HG02588 (cell line): ENCODE data around the gene C2CD5.
A peak's percentile ranks its signal among the peaks of the same experiment; 100 is the strongest.
"Not testable (repeated sequence)": the region's sequence is repeated elsewhere in the genome, so short reads cannot be mapped to it uniquely, and the experiment has no call there.

Experiments
- ATAC-seq: cut with Tn5 transposase; IDR thresholded peaks from one replicate; pipeline ENCODE4 v1.9.1; 2021; ENCODE audit warnings: mild to moderate bottlenecking, moderate library complexity; ENCODE audit not compliant: unreplicated experiment

The C2CD5 gene, protein sequence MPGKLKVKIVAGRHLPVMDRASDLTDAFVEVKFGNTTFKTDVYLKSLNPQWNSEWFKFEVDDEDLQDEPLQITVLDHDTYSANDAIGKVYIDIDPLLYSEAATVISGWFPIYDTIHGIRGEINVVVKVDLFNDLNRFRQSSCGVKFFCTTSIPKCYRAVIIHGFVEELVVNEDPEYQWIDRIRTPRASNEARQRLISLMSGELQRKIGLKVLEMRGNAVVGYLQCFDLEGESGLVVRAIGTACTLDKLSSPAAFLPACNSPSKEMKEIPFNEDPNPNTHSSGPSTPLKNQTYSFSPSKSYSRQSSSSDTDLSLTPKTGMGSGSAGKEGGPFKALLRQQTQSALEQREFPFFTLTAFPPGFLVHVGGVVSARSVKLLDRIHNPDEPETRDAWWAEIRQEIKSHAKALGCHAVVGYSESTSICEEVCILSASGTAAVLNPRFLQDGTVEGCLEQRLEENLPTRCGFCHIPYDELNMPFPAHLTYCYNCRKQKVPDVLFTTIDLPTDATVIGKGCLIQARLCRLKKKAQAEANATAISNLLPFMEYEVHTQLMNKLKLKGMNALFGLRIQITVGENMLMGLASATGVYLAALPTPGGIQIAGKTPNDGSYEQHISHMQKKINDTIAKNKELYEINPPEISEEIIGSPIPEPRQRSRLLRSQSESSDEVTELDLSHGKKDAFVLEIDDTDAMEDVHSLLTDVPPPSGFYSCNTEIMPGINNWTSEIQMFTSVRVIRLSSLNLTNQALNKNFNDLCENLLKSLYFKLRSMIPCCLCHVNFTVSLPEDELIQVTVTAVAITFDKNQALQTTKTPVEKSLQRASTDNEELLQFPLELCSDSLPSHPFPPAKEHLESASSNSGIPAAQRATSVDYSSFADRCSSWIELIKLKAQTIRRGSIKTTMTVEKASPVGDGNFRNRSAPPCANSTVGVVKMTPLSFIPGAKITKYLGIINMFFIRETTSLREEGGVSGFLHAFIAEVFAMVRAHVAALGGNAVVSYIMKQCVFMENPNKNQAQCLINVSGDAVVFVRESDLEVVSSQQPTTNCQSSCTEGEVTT

DNA sequence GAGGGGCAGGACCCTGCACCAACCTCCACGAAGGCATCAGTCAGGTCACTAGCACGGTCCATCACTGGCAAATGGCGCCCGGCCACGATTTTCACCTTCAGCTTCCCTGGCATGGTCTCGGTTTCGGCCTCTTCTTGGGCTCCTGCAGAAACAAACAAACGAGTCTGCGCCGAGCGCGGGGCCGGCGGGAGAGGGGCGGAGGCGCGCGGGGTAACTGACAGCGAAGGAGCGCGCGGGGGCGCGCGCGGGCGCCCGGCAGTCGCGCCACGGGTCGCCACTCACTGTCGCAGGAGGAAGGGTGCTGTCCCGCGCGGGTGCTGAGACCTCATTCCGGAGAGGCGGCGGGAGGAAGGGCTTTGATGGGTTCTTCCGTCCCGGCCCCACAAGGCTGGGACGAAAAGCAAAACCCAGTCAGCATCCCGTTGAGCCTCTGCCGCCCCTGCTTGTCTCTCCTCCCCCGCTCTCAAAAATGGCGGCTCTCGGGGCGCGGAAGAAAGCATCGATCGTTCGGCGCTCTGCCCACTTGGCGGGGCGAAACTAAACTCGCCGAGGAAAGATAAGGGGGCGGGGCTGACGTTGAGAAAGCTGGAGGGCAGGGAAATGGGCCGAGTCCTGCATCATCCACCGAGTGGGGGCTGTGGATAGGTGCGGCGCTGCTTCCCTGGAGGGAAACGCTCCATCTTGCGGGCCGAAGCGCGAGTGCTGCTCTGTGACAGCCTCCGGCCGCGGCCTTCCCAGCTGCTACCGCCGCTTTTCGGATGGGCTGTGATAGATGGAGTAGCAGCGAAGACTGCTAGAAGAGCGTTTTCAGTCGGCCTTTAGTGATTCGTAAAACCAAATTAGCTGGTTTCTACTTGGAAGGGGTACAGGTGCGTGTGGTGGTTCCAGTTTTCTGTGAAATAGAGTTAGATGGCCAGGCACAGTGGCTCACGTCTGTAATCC, at the start of gene C2CD5:
Gene C2CD5, minus strand, starts transcription at position 505 of the 942 bp plus-strand sequence. Its CDS starts 392 bp downstream, at position 113.
- peak; percentile 82 for ATAC-seq

DNA sequence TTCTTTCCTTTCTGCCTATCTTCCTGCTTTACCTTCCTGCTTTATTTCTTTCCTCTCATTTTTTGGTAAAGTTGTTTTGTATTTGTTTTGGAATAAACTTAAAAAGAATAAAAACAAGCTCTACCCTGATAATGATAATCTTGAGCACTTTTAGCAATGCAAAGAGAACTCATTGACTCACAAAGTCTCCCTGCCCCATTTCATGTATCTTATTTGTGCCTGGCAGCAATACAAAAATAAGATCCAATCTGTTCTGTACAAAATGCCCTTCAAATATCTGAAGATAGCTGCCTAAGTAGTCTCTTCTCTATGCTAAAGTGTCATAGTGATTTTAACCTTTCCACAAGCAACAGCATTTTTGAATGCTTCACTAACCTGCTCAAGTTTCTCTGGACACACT, 49.5 kb upstream of the C2CD5 start:
- no peak for ATAC-seq

DNA sequence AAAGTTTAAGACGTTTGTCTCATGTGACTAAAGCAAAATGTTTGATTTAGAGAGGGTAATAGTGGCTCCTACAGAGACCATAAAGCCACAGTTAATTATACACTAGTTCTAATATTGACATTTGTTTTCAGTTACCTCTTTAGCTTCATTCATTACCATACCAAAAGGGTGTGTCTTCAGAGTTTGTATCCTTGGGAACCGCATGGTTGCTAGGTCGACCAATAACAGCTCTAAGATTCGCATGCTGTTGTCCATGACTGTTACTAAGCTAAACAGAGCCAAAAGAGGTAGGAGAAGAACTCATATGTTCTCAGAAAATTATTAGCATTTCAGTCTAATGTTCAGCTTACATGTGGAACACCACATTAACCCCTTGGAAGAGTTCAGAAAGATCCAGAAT, 44.5 kb upstream of the C2CD5 start:
- no peak for ATAC-seq

DNA sequence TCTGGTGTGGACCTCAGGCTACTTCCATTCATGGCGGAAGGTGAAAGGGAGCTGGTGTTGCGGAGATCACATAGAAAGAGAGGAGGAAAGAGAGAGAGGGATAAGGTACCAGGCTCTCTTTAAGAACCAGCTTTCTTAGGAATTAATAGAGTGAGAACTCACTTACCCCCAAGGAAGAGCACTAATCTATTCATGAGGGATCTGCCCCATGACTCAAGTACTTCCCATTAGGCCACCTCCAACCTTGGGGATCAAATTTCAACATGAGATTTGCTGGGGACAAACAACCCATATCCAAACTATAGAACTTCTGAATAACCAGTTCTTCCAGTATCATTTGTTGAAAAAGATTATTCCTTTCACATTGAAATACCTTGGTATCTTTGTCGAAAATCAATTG, 34.0 kb upstream of the C2CD5 start:
- ATAC-seq = no peak

DNA sequence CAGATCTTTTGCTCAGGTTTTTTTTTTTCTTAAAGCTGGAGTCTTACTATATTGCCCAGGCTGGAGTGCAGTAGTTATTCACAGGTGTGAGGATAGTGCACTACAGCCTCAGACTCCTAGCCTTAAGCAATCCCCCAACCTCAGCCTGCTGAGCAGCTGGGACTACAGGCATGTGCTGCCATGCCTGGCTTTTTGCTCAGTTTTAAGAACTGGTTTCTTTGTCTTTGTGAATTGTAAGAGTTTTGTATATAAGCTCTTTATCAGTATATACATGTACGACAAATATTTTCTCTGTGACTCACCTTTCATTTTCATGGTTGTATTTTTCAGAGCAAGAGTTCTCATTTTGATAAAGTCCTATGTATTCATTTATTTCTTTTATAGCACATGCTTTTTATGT, 33.3 kb upstream of the C2CD5 start:
- ATAC-seq = no peak

DNA sequence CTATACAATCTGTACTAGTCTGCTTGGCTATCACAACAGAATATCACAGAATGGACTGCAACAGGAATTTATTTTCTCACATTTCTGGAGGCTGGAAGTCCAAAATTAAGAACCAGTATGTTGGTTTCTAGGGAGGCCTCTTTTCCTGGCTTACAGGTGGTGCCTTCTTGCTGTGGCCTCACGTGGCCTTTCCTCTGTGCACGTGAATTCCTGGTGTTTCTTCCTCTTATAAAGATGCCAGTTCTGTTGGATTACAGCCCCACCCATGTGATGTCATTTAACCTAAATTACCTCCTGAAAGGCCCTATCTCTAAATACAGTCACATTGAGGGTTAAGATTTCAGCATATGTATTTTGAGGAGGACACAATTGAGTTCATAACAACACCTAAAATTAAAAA, 32.1 kb upstream of the C2CD5 start:
- ATAC-seq = no peak

DNA sequence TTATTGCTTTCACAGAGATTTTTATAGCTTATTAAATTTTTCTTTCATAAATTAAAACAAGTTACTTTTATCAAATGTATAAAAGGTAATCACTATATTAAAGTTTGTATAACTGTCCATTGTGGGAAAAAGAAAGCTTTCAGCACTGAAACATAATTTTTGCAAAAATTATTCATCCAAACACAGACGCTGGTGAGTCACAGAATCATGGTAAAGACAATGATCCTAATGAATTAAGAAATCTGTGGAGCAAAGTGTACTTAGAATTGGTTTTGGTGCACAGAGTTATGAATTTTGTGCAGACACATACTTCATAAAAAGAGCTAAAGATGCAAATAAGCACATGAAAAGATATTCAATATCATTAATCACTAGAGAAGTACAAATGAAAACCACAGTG, 31.7 kb upstream of the C2CD5 start:
- no peak for ATAC-seq

DNA sequence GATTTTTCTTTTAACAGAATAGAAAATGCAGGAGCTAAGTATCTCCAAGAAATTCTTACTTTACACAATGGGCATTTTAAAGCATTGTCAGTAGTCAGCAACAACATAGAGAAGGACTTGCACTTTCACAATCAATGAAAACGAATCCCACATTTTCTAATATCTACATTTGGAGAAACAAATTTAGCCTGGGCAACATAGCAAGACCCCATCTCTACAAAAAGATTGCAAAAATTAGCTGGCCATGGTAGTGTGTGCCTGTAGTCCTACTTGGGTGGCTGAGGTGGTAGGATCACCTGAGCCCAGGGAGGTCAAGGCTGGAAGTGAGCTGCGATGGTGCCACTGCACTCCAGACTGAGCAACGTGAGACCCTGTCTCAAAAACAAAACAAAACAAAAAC, 30.6 kb upstream of the C2CD5 start:
- ATAC-seq = no peak

DNA sequence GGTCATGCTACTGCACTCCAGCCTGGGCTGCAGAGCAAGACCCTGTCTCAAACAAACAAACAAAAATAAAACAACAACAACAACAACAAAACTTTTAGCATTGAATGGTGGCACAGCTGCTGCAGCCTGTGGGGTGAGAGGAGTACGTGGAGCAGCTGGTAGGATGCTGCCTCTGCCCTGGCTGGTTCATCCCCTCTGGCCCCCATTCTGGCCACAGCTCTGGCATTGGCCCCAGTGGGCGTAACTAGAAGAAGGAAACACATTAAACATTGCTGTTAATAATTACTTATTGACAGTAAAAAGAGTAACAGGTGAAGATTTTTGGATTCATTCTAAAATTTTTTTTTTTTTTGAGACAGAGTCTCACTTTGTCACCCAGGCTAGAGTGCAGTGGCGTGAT, 28.8 kb upstream of the C2CD5 start:
- no peak for ATAC-seq

DNA sequence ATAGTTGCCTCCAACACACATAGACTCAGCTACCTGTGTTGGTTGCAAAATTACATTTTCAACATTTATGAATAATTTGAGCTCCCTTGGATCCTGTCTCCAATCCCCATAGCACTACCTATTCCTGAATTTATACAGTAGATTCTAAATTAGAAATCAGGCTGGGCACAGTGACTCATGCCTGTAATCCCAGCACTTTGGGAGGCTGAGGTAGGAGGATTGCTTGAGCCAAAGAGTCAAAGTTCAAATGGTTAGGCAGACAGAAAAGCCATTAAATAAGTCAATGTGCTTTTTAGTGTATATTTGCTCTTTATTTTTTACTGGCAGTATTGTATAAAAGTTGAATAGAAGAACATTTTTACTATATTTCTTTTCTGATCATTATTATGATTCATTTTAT, 24.9 kb upstream of the C2CD5 start:
- ATAC-seq = no peak

DNA sequence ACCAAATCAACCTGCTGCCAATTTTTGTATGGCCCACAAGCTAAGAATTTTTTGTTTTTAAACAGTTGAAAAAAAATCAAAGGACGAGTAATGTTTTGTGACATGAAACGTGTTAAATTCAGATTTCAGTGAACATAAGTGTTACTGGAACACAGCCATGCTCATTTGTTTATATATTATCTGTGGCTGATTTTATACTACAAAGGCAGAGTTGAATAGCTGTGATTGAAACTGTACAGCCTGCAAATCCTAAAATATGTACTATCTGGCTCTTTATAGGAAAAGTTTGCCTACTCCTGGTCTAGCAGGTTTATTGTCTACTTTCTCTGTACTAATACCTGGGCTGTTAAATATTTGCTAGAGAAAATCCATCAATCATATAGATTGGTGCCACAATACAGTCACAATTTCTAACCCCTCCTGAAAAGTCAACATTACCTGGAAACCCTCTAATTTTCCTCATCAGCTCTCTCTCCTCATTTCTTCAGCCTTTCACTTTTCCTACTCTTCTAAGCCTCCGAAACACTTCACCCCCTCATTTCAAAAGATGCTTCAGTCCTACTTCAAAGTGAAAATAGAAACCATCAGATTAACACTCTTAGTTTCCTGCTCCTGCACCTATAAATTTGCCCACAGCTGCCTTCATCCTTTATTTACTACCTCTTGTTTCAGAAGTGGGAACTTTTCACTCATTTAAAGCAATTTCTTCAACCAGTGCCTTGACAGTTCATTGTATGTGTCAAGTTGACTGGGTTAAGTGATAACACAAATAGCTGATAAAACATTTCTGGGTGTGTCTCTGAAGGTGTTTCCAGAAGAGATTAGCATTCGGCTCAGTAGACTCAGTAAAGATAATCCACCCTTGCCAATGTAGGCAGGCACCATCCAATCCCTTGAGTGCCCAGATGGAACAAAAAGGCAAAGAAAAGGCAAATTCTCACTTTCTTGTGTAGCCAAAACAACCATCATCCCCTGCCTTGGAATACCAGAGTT, 18.0 kb upstream of the C2CD5 start:
- no peak for ATAC-seq

DNA sequence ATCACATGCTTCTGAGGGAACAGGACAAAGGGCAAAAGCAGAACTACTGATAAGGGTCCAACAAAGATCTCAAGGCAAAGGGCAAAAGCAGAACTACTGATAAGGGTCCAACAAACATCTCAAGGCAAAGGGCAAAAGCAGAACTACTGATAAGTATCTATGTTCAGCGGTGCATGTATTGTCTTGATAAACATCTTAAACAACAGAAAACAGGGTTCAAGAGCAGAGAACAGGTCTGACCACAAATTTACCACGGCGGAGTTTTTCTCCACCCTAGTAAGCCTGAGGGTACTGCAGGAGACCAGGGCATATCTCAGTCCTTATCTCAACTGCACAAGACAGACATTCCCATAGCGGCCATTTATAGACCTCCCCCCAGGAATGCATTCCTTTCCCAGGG, 10.4 kb upstream of the C2CD5 start:
- not testable (repeated sequence) for ATAC-seq

DNA sequence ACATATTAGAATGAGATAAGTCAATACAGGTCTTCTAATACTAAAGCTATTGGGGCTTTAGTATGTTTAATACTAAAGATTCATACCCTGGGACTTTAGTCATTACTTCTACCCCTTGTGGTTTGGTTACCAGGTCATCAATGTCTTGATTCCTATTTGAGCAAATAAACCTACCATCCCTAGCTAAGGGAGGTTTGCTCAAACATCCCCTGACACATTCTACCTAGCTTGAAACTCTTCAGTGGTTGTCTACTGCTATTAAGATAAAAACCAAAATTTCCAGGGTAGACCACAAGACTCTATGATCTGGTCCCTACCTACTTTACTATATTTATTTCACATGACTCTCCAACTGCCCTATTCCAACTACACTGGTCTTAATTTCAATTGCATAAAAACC, 7.3 kb upstream of the C2CD5 start:
- no peak for ATAC-seq

DNA sequence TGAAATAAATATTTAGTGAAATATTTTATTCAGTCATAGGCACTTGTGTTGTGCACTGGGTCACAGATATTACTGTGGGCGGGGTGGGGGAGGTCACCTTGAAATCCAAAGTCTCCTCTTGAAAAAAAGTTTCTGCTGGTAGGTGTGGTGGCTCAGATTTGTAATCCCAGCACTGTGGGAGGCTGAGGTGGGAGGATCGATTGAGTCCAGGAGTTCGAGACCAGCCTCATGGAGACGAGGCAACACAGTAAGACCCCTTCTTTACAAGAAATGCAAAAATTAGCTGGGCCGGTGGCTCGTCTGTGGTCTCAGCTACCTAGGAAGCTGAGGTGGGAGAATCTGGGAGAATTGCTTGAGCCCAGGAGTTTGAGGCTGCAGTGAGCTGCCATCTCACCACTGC, 913 bp upstream of the C2CD5 start:
- no peak for ATAC-seq

DNA sequence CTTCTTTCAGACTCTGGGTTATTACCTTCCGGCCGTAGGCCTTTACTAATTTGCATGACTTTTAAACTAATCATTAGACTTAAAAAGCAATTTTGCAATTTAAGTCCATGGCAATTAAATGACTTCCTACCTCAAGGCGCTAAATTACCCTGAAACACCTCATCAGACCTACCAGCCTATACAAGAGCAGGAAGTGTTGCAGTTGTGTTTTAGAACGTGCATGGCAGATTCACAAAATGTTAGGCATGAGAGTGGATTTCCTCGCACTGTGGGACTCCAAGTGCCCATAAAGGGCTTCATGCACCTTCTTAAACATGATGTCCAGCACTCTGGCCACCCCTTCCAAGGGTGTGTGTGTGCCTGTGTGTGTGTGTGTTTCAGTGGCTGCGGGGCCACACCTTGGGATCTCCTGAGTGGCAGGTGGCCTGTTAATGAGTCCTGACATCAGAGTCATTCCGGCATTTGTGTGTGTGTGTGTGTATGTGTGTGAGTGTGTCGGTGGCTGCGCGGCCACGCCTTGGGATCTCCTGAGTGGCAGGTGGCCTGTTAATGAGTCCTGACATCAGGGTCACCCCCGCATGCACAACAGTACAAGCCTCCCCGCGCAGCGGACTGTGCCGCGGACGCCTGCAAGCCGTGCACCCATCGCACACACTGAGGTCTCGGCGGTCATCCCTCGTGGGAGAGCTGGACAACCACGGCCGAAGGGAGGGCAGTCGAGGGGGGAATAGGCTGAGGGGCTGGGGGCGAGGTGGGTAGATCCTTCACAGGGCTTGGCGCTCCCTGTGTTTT, 900 bp downstream of the C2CD5 start:
- ATAC-seq = peak; percentile 36

DNA sequence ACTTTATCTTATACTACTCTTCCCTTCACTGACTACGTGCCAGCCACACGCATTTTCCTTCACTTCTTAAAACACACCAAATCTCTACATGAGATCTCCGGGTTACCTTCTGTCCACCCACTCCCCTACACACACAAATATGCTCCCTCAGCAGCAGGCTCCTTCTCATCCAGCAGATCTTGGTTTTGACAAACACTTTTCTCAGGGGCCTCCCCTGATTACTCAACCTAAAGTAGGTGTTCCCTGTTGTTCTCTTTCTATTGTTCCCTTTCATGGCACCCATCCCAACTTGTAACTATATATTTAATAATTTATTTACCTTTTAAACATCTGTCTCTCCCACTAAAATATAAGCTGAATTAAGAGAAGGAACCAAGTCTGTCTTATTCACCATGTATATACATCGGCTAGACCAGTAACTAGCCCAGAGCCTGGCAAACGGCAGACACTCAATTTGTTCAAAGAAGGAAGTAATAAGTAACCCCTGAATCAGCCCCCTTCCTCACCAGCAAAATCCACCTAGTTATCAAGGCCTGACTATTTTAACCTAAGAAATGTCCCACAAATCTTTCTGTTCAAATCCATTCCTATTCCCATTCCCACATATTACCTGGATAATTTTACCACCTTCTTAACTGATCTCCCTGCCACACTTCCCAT, 2.7 kb downstream of the C2CD5 start:
- ATAC-seq = no peak

DNA sequence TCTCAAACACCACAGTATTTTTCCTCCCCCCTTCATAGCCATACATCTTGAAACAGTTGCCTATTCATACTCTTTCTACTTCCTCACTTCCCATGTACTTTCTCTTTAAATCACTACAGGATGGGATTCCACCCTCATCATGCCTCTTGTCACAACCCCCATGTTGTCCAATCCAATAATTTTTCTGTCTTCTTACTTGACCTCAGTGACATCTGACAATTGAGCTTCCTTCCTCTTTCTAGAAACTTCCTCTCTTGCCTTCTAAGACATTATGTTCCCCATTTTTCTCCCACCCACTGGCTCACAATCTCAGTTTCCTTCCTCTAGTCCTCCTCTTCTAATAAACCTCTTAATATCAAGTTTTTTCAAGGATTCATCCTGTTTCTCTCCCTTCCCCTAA, 5.3 kb downstream of the C2CD5 start:
- no peak for ATAC-seq

DNA sequence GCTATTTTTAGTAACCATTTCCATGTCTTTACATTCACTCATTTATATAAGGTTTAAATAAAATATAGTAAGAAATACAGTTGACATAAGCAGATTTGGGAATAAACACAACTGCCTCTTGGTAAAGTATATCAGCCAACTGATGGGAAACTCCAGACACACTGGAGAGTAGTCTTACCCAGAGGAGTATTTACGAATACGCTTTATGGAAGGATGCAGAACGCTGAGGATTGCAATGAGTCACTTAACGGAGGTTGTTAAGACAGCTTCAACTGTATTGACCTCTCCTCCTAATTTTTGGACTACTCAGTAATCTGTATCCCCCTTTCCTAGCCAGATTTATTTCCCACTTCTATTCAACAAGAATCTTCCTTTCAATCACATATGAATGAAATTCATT, 6.0 kb downstream of the C2CD5 start:
- no peak for ATAC-seq
